Measurements from ENCODE around the gene OR2C1. TPM values are rescaled to one million over a fixed set of nuclear protein-coding genes. Genes with fewer than 3 reads are reported as not detected.
A peak's percentile ranks its signal among the peaks of the same experiment; 100 is the strongest.

OR2C1 gene
- total RNA-seq, 1 experiment from 2014 or later: not detected

GRCh38 chr16:3400446-3400778, 44.7 kb downstream of the OR2C1 start:
- DNase-seq (ENCODE audit: low read depth): no peak

GRCh38 chr16:3400779-3401688, 45.3 kb downstream of the OR2C1 start, which contains the start of the genes ZNF174 and ZSCAN32:
Gene ZNF174 (plus strand): TSS chr16:3401215. CDS start chr16:3402005, 790 bp downstream.
Gene ZSCAN32 (minus strand): TSS chr16:3401004. CDS start chr16:3397557, 3,447 bp downstream.
- DNase-seq (ENCODE audit: low read depth): peak; percentile 98

GRCh38 chr16:3401719-3402397, 46.2 kb downstream of the OR2C1 start:
- DNase-seq (ENCODE audit: low read depth): no peak

Other genes starting within 250 kb of the OR2C1 start
- 6.6 and 10.5 TPM in 2 replicates for gene ZNF205, start 243.3 kb upstream of the OR2C1 start, total RNA-seq (2014; rRNA removed; shearing (Covaris generic))
- gene ZNF213, start 220.9 kb upstream of the OR2C1 start, total RNA-seq (2014; rRNA removed; shearing (Covaris generic)): 3.7 and 5.6 TPM in 2 replicates
- gene OR1F1, start 167.7 kb upstream of the OR2C1 start, total RNA-seq (2014; rRNA removed; shearing (Covaris generic)): not detected in 2 replicates
- 8.0 and 8.7 TPM in 2 replicates for gene ZNF200, start 120.7 kb upstream of the OR2C1 start, total RNA-seq (2014; rRNA removed; shearing (Covaris generic))
- gene MEFV, start 99.3 kb upstream of the OR2C1 start, total RNA-seq (2014; rRNA removed; shearing (Covaris generic)): 0.21 and 0.34 TPM in 2 replicates
- gene ZNF263, start 72.4 kb upstream of the OR2C1 start, total RNA-seq (2014; rRNA removed; shearing (Covaris generic)): 28.8 and 61.1 TPM in 2 replicates
- gene TIGD7, start 50.5 kb upstream of the OR2C1 start, total RNA-seq (2014; rRNA removed; shearing (Covaris generic)): 3.5 and 4.1 TPM in 2 replicates
- gene ZNF75A, start 50.4 kb upstream of the OR2C1 start, total RNA-seq (2014; rRNA removed; shearing (Covaris generic)): 20.6 and 20.7 TPM in 2 replicates
- gene ZSCAN32, start 45.1 kb downstream of the OR2C1 start, total RNA-seq (2014; rRNA removed; shearing (Covaris generic)): 7.6 and 14.2 TPM in 2 replicates
- 3.8 and 7.4 TPM in 2 replicates for gene ZNF174, start 45.3 kb downstream of the OR2C1 start, total RNA-seq (2014; rRNA removed; shearing (Covaris generic))
- not detected in 2 replicates for gene ZNF597, start 87.6 kb downstream of the OR2C1 start, total RNA-seq (2014; rRNA removed; shearing (Covaris generic))
- 0.83 and 2.2 TPM in 2 replicates for gene NAA60, start 87.8 kb downstream of the OR2C1 start, total RNA-seq (2014; rRNA removed; shearing (Covaris generic))
- gene C16orf90, start 139.6 kb downstream of the OR2C1 start, total RNA-seq (2014; rRNA removed; shearing (Covaris generic)): not detected in 2 replicates
- 19.2 and 21.9 TPM in 2 replicates for gene CLUAP1, start 145.1 kb downstream of the OR2C1 start, total RNA-seq (2014; rRNA removed; shearing (Covaris generic))
- gene NLRC3, start 221.5 kb downstream of the OR2C1 start, total RNA-seq (2014; rRNA removed; shearing (Covaris generic)): 0.06 and 0.21 TPM in 2 replicates